G401 (cell line): ENCODE data around the gene NCF4. TPM values are rescaled to one million over a fixed set of nuclear protein-coding genes. Genes with fewer than 3 reads are reported as not detected.

Experiments
- total RNA-seq: library from RNA; depleted of rRNA; stranded (reverse); fragments of >200 nt; shearing (Covaris generic); gene quantifications from 2 replicates; pipeline ENCODE4 v1.2.3, GENCODE V29; 2014; rRNA removed

The NCF4 gene
- total RNA-seq, 1 experiment from 2014 or later: not detected

Other genes with a start within 250 kb of the NCF4 start
- gene CACNG2, start 157.3 kb upstream of the NCF4 start, total RNA-seq: not detected in 2 replicates
- gene IFT27, start 84.9 kb upstream of the NCF4 start, total RNA-seq: 30.3 and 34.5 TPM in 2 replicates
- gene PVALB, start 44.0 kb upstream of the NCF4 start, total RNA-seq: not detected in 2 replicates
- not detected in 2 replicates for gene CSF2RB, start 52.6 kb downstream of the NCF4 start, total RNA-seq
- 43.2 and 58.2 TPM in 2 replicates for gene TST, start 158.4 kb downstream of the NCF4 start, total RNA-seq
- 177 and 203 TPM in 2 replicates for gene MPST, start 158.7 kb downstream of the NCF4 start, total RNA-seq
- 24.9 and 30.0 TPM in 2 replicates for gene KCTD17, start 190.7 kb downstream of the NCF4 start, total RNA-seq
- not detected in 2 replicates for gene TMPRSS6, start 248.7 kb downstream of the NCF4 start, total RNA-seq